HL-60 (cell line): ENCODE data around the gene RSF1.

ENCODE experiments used
- GABPA ChIP-seq: IDR thresholded peaks from 2 replicates; pipeline ENCODE4 v1.6.1; 2012; ENCODE audit warnings: low read depth
- POLR2AphosphoS5 ChIP-seq: IDR thresholded peaks from 2 replicates; pipeline ENCODE4 v1.6.1; 2012; ENCODE audit warnings: low read depth
- TF ChIP-seq, protein P1 (sequence below): IDR thresholded peaks from one replicate; pipeline ENCODE4 v1.5.1; 2011; ENCODE audit warnings: low read length, control low read depth, inconsistent platforms; ENCODE audit not compliant: insufficient read depth
- TF ChIP-seq, protein P2 (sequence below): IDR thresholded peaks from 2 replicates; pipeline ENCODE4 v1.6.1; 2012; ENCODE audit warnings: low read depth; ENCODE audit not compliant: insufficient replicate concordance

DNA sequence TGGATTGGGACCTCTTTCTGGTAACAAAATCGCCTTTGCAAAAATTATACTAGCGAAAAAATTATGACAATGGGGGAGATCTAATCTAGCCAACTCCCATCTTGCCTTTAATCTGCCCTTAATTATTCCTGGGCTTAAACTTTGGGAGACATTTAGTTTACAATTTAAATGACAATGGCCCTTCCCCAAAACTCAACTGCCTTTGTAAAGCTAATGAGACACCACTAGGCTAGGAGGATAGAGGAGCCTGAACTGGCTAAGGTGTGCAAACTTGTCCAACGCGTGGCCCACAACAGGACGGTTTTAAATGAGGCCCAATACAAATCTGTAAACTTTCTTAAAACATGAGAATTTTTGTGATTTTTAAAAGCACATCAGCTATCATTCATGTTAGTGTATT lies 67.3 kb downstream of the RSF1 start:
- TF ChIP-seq, protein P1, sequence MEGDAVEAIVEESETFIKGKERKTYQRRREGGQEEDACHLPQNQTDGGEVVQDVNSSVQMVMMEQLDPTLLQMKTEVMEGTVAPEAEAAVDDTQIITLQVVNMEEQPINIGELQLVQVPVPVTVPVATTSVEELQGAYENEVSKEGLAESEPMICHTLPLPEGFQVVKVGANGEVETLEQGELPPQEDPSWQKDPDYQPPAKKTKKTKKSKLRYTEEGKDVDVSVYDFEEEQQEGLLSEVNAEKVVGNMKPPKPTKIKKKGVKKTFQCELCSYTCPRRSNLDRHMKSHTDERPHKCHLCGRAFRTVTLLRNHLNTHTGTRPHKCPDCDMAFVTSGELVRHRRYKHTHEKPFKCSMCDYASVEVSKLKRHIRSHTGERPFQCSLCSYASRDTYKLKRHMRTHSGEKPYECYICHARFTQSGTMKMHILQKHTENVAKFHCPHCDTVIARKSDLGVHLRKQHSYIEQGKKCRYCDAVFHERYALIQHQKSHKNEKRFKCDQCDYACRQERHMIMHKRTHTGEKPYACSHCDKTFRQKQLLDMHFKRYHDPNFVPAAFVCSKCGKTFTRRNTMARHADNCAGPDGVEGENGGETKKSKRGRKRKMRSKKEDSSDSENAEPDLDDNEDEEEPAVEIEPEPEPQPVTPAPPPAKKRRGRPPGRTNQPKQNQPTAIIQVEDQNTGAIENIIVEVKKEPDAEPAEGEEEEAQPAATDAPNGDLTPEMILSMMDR, result no peak
- no peak for TF ChIP-seq POLR2AphosphoS5
- TF ChIP-seq GABPA, result no peak
- TF ChIP-seq, protein P2, sequence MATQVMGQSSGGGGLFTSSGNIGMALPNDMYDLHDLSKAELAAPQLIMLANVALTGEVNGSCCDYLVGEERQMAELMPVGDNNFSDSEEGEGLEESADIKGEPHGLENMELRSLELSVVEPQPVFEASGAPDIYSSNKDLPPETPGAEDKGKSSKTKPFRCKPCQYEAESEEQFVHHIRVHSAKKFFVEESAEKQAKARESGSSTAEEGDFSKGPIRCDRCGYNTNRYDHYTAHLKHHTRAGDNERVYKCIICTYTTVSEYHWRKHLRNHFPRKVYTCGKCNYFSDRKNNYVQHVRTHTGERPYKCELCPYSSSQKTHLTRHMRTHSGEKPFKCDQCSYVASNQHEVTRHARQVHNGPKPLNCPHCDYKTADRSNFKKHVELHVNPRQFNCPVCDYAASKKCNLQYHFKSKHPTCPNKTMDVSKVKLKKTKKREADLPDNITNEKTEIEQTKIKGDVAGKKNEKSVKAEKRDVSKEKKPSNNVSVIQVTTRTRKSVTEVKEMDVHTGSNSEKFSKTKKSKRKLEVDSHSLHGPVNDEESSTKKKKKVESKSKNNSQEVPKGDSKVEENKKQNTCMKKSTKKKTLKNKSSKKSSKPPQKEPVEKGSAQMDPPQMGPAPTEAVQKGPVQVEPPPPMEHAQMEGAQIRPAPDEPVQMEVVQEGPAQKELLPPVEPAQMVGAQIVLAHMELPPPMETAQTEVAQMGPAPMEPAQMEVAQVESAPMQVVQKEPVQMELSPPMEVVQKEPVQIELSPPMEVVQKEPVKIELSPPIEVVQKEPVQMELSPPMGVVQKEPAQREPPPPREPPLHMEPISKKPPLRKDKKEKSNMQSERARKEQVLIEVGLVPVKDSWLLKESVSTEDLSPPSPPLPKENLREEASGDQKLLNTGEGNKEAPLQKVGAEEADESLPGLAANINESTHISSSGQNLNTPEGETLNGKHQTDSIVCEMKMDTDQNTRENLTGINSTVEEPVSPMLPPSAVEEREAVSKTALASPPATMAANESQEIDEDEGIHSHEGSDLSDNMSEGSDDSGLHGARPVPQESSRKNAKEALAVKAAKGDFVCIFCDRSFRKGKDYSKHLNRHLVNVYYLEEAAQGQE, result no peak
